ENCODE measurements around the gene MYCBP.
"Not testable (repeated sequence)": the region's sequence is repeated elsewhere in the genome, so short reads cannot be mapped to it uniquely, and the experiment has no call there.

The MYCBP gene

DNA sequence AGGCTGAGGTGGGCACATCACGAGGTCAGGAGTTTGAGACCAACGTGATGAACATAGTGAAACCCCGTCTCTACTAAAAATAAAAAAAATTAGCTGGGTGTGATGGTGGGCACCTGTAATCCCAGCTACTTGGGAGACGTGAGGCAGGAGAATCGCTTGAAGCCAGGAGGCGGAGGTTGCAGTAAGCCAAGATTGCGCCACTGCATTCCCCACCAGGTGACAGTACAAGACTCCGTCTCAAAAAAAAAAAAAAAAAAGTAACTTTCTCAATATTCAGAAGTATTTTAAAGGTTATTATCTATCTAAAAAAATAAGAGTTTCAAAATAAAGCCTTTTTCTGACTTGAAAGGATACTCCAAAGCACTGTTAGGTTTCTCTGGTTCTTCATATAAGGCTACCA, 5.9 kb downstream of the MYCBP start:
- DNase-seq (ENCODE audit: low spot score), result no peak

- DNase-seq (ENCODE audit: low spot score), result no peak
Measured at GRCh38 chr1:38865112-38865715, 7.9 kb downstream of the MYCBP start.

DNA sequence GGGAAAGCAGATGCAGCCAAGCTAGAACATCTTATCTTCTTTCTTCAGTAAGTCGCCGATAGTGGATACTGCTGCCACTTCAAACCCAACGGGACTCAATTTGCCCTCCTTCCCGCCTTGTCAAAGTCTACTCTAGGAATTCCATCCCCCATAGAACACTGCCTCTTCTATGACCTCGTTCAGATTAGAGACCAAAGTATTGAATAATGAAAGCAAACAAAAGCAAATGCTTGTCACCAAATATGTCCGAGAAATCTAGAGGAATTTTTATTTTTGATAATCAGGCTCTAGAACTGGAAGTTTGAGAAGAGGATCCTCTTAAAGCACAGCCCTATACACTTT, 12.7 kb downstream of the MYCBP start:
- DNase-seq (ENCODE audit: low spot score), result no peak

- DNase-seq (ENCODE audit: low spot score), result peak; percentile 98
Measured at GRCh38 chr1:38859561-38860453, 13.3 kb downstream of the MYCBP start, which contains the start of gene RRAGC. Gene RRAGC, minus strand, starts transcription at chr1:38859772. Its CDS starts 126 bp downstream, at chr1:38859646.

DNA sequence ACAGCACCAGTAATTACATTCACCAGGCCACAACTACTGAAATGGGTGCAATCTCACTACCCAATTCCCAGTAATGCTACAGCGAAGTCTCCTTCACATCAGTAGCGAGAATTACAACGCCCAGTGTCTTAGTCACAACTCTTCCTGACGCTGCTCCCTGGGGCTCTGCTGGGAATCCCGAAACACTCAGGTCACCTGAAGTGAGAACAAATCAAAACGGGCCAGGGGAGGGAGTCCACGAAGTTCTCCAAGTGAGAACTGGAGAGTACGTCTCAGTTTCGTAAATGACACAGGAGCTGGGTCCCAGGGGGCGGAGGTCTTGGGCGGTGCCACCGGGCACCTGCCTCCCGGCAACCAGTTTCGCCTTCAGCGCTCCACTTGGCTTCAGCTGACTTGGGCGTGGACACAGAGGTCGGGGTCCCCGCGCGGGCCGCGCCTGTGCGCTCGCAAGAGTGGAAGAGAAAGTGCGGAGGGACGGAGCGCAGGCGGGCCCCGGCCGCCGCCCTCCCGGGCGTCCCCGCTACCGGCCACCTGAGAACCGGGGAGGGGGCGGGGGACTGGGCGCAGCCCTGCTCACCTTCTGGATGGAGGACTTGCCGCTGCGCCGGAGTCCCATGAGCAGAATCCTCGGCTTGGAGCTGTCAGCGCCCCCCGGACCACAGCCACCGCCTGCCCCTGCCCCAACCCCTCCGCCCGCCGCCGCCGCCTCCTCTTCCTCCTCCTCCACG, 14.2 kb downstream of the MYCBP start:
- peak; percentile 80 for DNase-seq (ENCODE audit: low spot score)

GRCh38 chr1:38852780-38853179, 20.4 kb downstream of the MYCBP start:
- no peak for DNase-seq (ENCODE audit: low spot score)

DNA sequence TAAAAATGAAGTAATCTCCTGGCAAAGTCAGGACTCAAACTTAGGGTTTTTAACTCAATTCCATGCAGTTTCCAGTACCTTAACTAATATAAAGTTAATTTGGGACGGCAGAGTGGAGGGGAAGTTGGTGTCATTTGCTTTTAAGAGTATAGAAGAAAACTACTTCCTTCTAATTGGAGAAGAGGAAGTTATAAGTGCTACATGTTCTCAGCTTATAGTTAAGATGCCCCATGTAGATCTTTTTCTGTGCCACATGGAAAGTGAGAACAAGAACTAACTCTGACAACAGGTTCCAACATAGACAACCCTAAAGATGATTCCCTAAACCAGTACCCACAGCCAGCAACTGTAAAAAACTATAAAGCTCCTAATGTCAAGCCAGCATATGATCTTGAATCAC, 25.1 kb downstream of the MYCBP start:
- no peak for DNase-seq (ENCODE audit: low spot score)

DNA sequence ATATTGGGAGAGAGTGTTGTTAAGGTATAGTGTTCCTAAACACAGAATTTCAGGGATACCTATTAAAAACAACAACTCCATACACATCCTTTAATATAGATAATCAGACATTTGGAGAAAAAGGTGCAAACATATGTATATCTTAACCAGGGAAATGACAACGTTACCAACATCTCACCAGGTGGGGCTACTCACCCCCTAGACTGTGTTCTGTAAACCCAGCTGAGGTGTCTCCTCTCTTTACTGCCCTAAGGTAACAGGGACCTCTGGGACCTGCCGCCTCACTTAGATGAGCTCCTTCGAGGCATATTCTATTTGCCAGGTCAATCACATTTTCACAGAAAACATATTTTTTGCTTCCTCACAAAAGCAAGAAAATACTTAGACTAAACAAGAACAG, 26.9 kb downstream of the MYCBP start:
- DNase-seq (ENCODE audit: low spot score), result no peak

DNA sequence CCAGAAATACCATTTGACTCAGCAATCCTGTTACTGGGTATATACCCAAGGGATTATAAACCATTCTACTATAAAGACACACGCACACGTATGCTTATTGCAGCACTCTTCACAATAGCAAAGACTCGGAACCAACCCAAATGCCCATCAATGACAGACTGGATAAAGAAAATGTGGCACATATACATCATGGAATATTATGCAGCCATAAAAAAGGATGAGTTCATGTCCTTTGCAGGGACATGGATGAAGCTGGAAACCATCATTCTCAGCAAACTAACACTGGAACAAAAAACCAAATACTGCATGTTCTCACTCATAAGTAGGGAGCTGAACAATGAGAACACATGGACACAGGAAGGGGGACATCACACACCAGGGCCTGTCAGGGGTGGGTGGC, 28.1 kb downstream of the MYCBP start:
- DNase-seq (ENCODE audit: low spot score), result not testable (repeated sequence)

GRCh38 chr1:38840281-38840680, 32.9 kb downstream of the MYCBP start:
- DNase-seq (ENCODE audit: low spot score), result no peak

DNA sequence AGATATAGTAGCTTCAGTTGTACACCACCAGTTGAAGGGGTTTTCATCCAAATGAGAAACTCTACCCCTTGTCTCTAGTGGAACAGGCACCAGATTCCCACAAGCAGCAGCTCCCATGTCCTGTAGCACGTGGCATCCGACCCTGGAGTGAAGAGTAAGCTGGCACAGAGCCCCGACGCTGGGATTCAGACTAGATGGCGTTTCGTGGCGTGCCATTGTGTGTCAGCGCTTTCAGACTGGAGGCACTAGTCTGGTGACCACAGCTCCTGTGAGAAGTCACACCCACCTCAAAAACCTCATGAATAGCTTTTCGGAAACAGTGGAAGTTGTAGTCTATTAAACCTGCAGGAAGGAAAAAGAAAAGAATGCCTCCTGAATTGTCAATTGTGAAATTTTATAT, 33.8 kb downstream of the MYCBP start:
- no peak for DNase-seq (ENCODE audit: low spot score)

DNA sequence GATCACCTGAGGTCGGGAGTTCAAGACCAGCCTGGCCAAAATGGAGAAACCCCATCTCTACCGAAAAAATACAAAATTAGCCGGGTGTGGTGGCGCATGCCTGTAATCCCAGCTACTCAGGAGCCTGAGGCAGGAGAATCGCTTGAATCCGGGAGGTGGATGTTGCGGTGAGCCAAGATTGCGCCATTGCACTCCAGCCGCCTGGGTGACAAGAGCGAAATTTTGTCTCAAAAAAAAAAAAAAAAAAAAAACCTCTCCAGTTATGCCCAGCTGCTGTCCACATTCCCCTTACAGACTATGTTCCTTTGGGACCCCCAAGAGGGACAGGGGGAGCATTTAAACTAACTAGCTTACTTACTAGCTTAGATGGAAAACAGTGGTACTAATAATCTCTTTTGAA, 36.8 kb downstream of the MYCBP start:
- DNase-seq (ENCODE audit: low spot score), result not testable (repeated sequence)

GRCh38 chr1:38834937-38835827, 38.0 kb downstream of the MYCBP start:
- peak; percentile 87 for DNase-seq (ENCODE audit: low spot score)

GRCh38 chr1:38834221-38834782, 38.8 kb downstream of the MYCBP start:
- DNase-seq (ENCODE audit: low spot score), result no peak

DNA sequence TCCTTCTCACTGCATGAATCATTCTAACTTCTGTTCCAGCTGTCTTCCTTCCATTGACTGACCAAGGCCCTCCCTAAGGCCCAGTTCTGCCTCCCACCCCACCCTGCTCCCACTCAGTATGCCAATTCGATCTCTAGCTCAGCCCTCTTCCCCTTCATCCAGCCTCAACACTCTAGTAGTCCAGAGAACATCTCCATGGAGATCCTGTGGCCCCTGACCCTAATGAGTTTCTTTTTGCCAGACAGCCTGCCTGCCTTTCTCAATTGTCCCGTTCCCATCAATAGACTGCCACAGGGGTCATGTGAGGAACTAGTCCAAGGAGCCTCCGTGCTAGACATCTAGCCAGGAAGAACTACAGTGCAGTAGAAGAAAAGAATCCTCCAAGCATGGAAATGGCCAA, 40.0 kb downstream of the MYCBP start:
- DNase-seq (ENCODE audit: low spot score), result no peak

DNA sequence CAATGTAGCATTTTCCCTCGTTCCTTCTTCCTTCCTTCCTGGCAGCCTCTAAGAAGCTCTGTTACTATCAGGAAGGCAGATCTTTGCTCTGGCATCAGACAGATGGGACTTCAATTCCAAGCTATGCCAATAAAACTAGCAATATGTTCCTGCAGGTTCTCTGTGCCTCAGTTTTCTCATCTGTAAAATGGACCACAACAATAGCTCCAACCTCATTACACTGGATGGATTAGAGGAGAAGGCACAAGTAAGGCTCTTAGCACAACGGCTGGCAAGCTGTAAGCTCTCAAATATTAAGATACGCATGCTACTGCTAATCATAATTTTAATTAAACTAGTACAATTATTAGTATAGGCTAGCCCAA, 40.8 kb downstream of the MYCBP start:
- DNase-seq (ENCODE audit: low spot score), result no peak

DNA sequence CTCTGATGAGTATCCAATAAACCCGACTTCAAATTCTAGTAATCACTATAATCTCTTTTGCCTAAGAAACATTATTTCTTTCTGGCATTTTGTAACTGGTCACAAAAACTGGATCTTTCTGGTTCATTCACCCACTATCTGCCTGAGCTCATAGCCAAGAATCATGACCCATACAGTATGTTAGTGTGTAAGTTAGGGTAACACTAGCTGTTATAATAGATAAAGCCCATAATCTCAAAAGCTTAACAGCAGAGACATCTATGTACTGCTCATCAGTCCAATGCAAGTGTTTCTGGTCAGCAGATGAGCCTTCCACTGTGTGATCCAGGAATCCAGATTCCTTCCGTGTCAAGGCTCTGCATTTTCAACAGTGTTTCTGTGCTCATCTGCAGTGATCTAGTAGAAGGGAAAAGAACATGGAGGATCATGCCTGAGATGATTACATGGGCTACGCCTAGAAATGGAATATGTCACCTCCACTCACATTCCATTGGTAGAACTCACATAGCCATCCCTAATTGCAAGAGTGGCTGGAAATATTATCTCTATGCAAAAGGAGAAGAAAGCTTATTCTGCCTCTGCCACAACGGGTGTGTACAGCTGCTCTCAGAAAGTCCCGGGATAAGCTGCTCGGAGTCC, 41.3 kb downstream of the MYCBP start:
- no peak for DNase-seq (ENCODE audit: low spot score)

GRCh38 chr1:38829368-38829767, 43.8 kb downstream of the MYCBP start:
- no peak for DNase-seq (ENCODE audit: low spot score)

GRCh38 chr1:38827318-38827717, 45.8 kb downstream of the MYCBP start:
- no peak for DNase-seq (ENCODE audit: low spot score)

- no peak for DNase-seq (ENCODE audit: low spot score)
Measured at GRCh38 chr1:38826886-38827285, 46.3 kb downstream of the MYCBP start.

DNA sequence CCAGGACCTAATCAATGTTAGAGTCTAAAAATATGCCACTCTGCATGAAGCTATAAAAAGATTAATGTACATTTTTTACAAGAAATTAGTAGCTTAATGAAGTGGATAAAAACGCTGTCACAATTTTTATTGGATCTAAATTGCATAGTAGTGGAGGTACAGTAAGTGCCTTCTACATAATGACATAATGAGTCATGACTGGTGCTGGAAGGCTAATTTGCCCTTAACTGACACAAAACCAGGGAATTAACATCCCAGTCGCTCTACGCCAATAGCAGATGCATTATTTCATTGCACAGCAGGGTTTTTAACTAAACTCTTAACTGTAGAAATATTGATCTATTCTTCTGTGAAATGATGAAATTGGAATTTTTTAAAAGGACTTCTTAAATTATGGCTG, 46.9 kb downstream of the MYCBP start:
- no peak for DNase-seq (ENCODE audit: low spot score)

Data from hematopoietic multipotent progenitor cell treated with erythropoietin and hydrocortisone succinate and interleukin-3 and kit ligand, for 17 days (in vitro differentiated cells).